Hematopoietic multipotent progenitor cell treated with erythropoietin and hydrocortisone succinate and interleukin-3 and kit ligand, for 15 days (in vitro differentiated cells): ENCODE results near the gene SPAG16.

Source experiments
- DNase-seq: peaks from one replicate; pipeline ENCODE4 v3.0.0-alpha.2; 2015; ENCODE audit warnings: low spot score

Gene SPAG16

GRCh38 chr2:213411582-213412289, 127.5 kb downstream of the SPAG16 start:
- no peak for DNase-seq

GRCh38 chr2:213415093-213415492, 130.8 kb downstream of the SPAG16 start:
- no peak for DNase-seq

GRCh38 chr2:213416832-213417231, 132.6 kb downstream of the SPAG16 start:
- DNase-seq: no peak

- DNase-seq: no peak
These were observed 135.7 kb downstream of the SPAG16 start for GRCh38 chr2:213419980-213420379.

- no peak for DNase-seq
These were observed 136.6 kb downstream of the SPAG16 start for GRCh38 chr2:213420828-213421385.

- DNase-seq: no peak
These were observed 137.9 kb downstream of the SPAG16 start for GRCh38 chr2:213422211-213422610.

GRCh38 chr2:213425618-213426017, 141.4 kb downstream of the SPAG16 start:
- no peak for DNase-seq

GRCh38 chr2:213429516-213429915, 145.3 kb downstream of the SPAG16 start:
- DNase-seq: no peak

GRCh38 chr2:213443921-213444320, 159.7 kb downstream of the SPAG16 start:
- no peak for DNase-seq

- peak; percentile 37 for DNase-seq
These were observed 167.4 kb downstream of the SPAG16 start for GRCh38 chr2:213451542-213452239.

- DNase-seq: no peak
These were observed 171.2 kb downstream of the SPAG16 start for GRCh38 chr2:213455316-213456008.

GRCh38 chr2:213475433-213475832, 191.2 kb downstream of the SPAG16 start:
- DNase-seq: no peak

GRCh38 chr2:213476641-213477040, 192.4 kb downstream of the SPAG16 start:
- no peak for DNase-seq

- no peak for DNase-seq
These were observed 205.8 kb downstream of the SPAG16 start for GRCh38 chr2:213490087-213490486.

- DNase-seq: no peak
These were observed 207.1 kb downstream of the SPAG16 start for GRCh38 chr2:213491376-213491775.

GRCh38 chr2:213496226-213496625, 212.0 kb downstream of the SPAG16 start:
- DNase-seq: no peak

GRCh38 chr2:213500881-213501280, 216.6 kb downstream of the SPAG16 start:
- DNase-seq: no peak

- no peak for DNase-seq
These were observed 239.9 kb downstream of the SPAG16 start for GRCh38 chr2:213524164-213524563.

- DNase-seq: no peak
These were observed 253.3 kb downstream of the SPAG16 start for GRCh38 chr2:213537579-213537978.

GRCh38 chr2:213544940-213545339, 260.7 kb downstream of the SPAG16 start:
- DNase-seq: no peak

GRCh38 chr2:213545481-213545880, 261.2 kb downstream of the SPAG16 start:
- DNase-seq: no peak

- no peak for DNase-seq
These were observed 261.8 kb downstream of the SPAG16 start for GRCh38 chr2:213545964-213546475.

GRCh38 chr2:213551526-213551925, 267.3 kb downstream of the SPAG16 start:
- no peak for DNase-seq
